GM12878 (cell line): Measurements from ENCODE around the gene SLC36A1. TPM values are rescaled to one million over a fixed set of nuclear protein-coding genes. Genes with fewer than 3 reads are reported as not detected.

ENCODE experiments used
- ATAC-seq: fragments of 200-7000 bp; cut with Tn5 transposase; 3 replicates; pipeline ENCODE4 v1.9.1; 2020; ENCODE audit warnings: mild to moderate bottlenecking, moderate library complexity
- BruUV-seq: library from RNA; stranded (reverse); fragments of 400-500 nt; replicated peaks from 2 replicates; lab custom pipeline; 2021; lab: Mats Ljungman, UMichigan
- CTCF ChIA-PET: fragments of 300-600 bp; sonication (Branson Sonifier 250); formaldehyde crosslinking; extraction: SDS; loops from one replicate; lab custom pipeline; 2021; ENCODE audit warnings: inconsistent platforms; lab: Yijun Ruan, JAX
- POLR2A ChIA-PET: fragments of 350-600 bp; formaldehyde crosslinking; extraction: SDS; loops from one replicate; lab custom pipeline; 2021; ENCODE audit warnings: inconsistent platforms; lab: Charles Lee
- RAD21 ChIA-PET: fragments of 300-600 bp; sonication (Branson Sonifier 250); formaldehyde crosslinking; loops from one replicate; lab custom pipeline; 2023; ENCODE audit warnings: antibody characterized with exemption; ENCODE audit not compliant: unreplicated experiment; lab: Charles Lee
- SMC1A ChIA-PET: fragments of 300-600 bp; sonication (Branson Sonifier 250); formaldehyde crosslinking; loops from one replicate; lab custom pipeline; 2023; ENCODE audit not compliant: unreplicated experiment, uncharacterized antibody; lab: Charles Lee
- DNase-seq: peaks from one replicate; pipeline ENCODE4 v3.0.0-alpha.2; 2011; ENCODE audit warnings: low read depth, low spot score
- FAIRE-seq: peaks from 3 replicates; lab custom pipeline; 2011; peaks lifted over from hg19 to GRCh38; lab: Jason Lieb, UNC
- H2AFZ ChIP-seq: 2 replicates; pipeline ENCODE4 v1.6.0; 2011; ENCODE audit warnings: low read depth, low read length, control low read depth; ENCODE audit not compliant: control insufficient read depth
- H3K27ac ChIP-seq: 2 replicates; pipeline ENCODE4 v1.5.1; 2011; ENCODE audit warnings: control low read depth; ENCODE audit not compliant: control insufficient read depth, insufficient read depth
- H3K27me3 ChIP-seq, 2 experiments: replicated peaks in 1 of 2; 2 replicates each; pipeline versions ENCODE4 v1.6.0 to v1.6.1; 2011; ENCODE audit warnings: low read length in 1 of 2; ENCODE audit not compliant: control insufficient read depth in 2 of 2, insufficient read depth in 2 of 2
- H3K36me3 ChIP-seq, 2 experiments: 2 replicates each; pipeline ENCODE4 v1.5.1; 2011; ENCODE audit warnings: low read length in 1 of 2; ENCODE audit not compliant: control insufficient read depth in 2 of 2, insufficient read depth in 2 of 2
- H3K4me1 ChIP-seq: 2 replicates; pipeline ENCODE4 v1.6.1; 2011; ENCODE audit warnings: mild to moderate bottlenecking, low read length, moderate library complexity, mixed read lengths; ENCODE audit not compliant: control insufficient read depth, insufficient read depth
- H3K4me2 ChIP-seq: 2 replicates; pipeline ENCODE4 v1.6.0; 2011; ENCODE audit warnings: control low read depth; ENCODE audit not compliant: control insufficient read depth, insufficient read depth
- H3K4me3 ChIP-seq: fragments of 200-600 bp; sonication (generic); 2 replicates; pipeline ENCODE4 v1.5.1; 2016
- H3K79me2 ChIP-seq: 2 replicates; pipeline ENCODE4 v1.6.0; 2011; ENCODE audit warnings: low read length; ENCODE audit not compliant: control insufficient read depth, insufficient read depth
- H3K9ac ChIP-seq: 2 replicates; pipeline ENCODE4 v1.8.0; 2011; ENCODE audit warnings: low read length, control low read depth, mixed read lengths; ENCODE audit not compliant: control insufficient read depth, insufficient read depth
- H3K9me3 ChIP-seq: replicated peaks from 3 replicates; pipeline ENCODE4 v1.5.1; 2011; ENCODE audit warnings: mild to moderate bottlenecking, low read length; ENCODE audit not compliant: control insufficient read depth, insufficient read depth
- H4K20me1 ChIP-seq: 2 replicates; pipeline ENCODE4 v1.6.0; 2011; ENCODE audit not compliant: control insufficient read depth, insufficient read depth
- CHD4 ChIP-seq: fragments of 200-600 bp; sonication (generic); IDR thresholded peaks from 2 replicates; pipeline ENCODE4 v1.6.1; 2016; ENCODE audit warnings: mild to moderate bottlenecking
- CREM ChIP-seq: IDR thresholded peaks from 2 replicates; pipeline ENCODE4 v1.6.1; 2014; ENCODE audit warnings: antibody characterized with exemption, low read depth
- CUX1 ChIP-seq: IDR thresholded peaks from 2 replicates; pipeline ENCODE4 v1.6.1; 2012; ENCODE audit warnings: improper control_type of control experiment, low read depth, low read length; ENCODE audit not compliant: insufficient replicate concordance
- FOS ChIP-seq: IDR thresholded peaks from 3 replicates; pipeline ENCODE4 v1.6.1; 2011; ENCODE audit warnings: borderline replicate concordance; ENCODE audit not compliant: insufficient read length; ENCODE audit errors: extremely low read depth
- IKZF2 ChIP-seq, 2 experiments: fragments of 450-650 bp; IDR thresholded peaks; 2 replicates each; pipeline ENCODE4 v1.6.1; 2017; ENCODE audit warnings: mild to moderate bottlenecking in 2 of 2, moderate library complexity in 2 of 2
- KLF5 ChIP-seq: fragments of 450-650 bp; IDR thresholded peaks from 2 replicates; pipeline ENCODE4 v1.6.1; 2014; ENCODE audit warnings: mild to moderate bottlenecking; ENCODE audit not compliant: partially characterized antibody
- NR2C1 ChIP-seq: fragments of 450-650 bp; IDR thresholded peaks from 2 replicates; pipeline ENCODE4 v1.6.1; 2017; ENCODE audit warnings: antibody characterized with exemption, mild to moderate bottlenecking, moderate library complexity
- PML ChIP-seq: IDR thresholded peaks from 2 replicates; pipeline ENCODE4 v1.6.1; 2012; ENCODE audit warnings: low read length, inconsistent platforms
- SPI1 ChIP-seq: IDR thresholded peaks from 2 replicates; pipeline ENCODE4 v1.6.1; 2011; ENCODE audit warnings: low read depth, mild to moderate bottlenecking, low read length, moderate library complexity, borderline replicate concordance; ENCODE audit not compliant: insufficient read depth
- SRF ChIP-seq, 2 experiments: IDR thresholded peaks; 2 replicates each; pipeline ENCODE4 v1.6.1; 2011; ENCODE audit warnings: low read depth in 2 of 2, low read length in 2 of 2, mild to moderate bottlenecking in 1 of 2, moderate library complexity in 1 of 2
- TARDBP ChIP-seq: IDR thresholded peaks from 2 replicates; pipeline ENCODE4 v1.6.1; 2016; ENCODE audit warnings: borderline replicate concordance
- USF1 ChIP-seq: IDR thresholded peaks from 2 replicates; pipeline ENCODE4 v1.6.1; 2011; ENCODE audit warnings: borderline replicate concordance, low read depth, mild to moderate bottlenecking, moderate library complexity, mixed read lengths, low read length; ENCODE audit not compliant: insufficient read depth; ENCODE audit errors: extremely low read length
- ZNF24 ChIP-seq: fragments of 450-650 bp; IDR thresholded peaks from 2 replicates; pipeline ENCODE4 v1.6.1; 2017; ENCODE audit warnings: antibody characterized with exemption, mild to moderate bottlenecking
- WGBS: methylation state at CpG from one replicate; pipeline ENCODE4 v1.1.6; 2016; ENCODE audit warnings: low lambda C conversion rate; ENCODE audit not compliant: insufficient replicate concordance, insufficient coverage; ENCODE audit errors: missing lambda C conversion rate; 5-methylcytosine and 5-hydroxymethylcytosine counted together
- in situ Hi-C: fragments of 300-500 bp; cut with MboI; formaldehyde crosslinking; loops from 9 replicates; pipeline ENCODE4 v1.14.3; 2018; ENCODE audit warnings: mixed read lengths
- intact Hi-C: fragments of 100-400 bp; cut with micrococcal nuclease; formaldehyde crosslinking; loops from one replicate; pipeline ENCODE4 v1.14.2; 2022; ENCODE audit not compliant: unreplicated experiment
- polyA plus RNA-seq, 11 experiments: library from polyadenylated mRNA; depleted of rRNA in 4 of 11; unstranded in 6 of 11; stranded (reverse) in 5 of 11; fragments of >200 nt; fragmentation: Nextera tagmentation in 4 of 11; fragmentation: Illumina TruSeq in 1 of 11; extraction: Ambion mirVana in 4 of 11; extraction: Trizol in 1 of 11; gene quantifications; 1 replicate in 1 of 11; 2 replicates in 10 of 11; pipeline versions ENCODE4 v1.2.1 to v1.2.3, GENCODE V29; 2011 to 2016; ENCODE audit warnings: inconsistent platforms in 2 of 11, missing spikeins in 2 of 11, low read depth in 1 of 11
- total RNA-seq, 4 experiments: library from RNA; depleted of rRNA in 3 of 4; stranded (reverse); fragments of >200 nt in 3 of 4; fragmentation: Illumina TruSeq in 1 of 4; extraction: Trizol in 1 of 4; gene quantifications; 2 replicates each; pipeline versions ENCODE4 v1.2.1 to v1.2.3, GENCODE V29; 2013 to 2021
- TF ChIP-seq, protein P1 (sequence below): fragments of 450-650 bp; IDR thresholded peaks from 2 replicates; pipeline ENCODE4 v1.6.1; 2017; ENCODE audit warnings: mild to moderate bottlenecking, moderate library complexity

Gene SLC36A1
- total and polyA plus RNA-seq, 10 of the 15 experiments (the other 5 are each of a cell fraction or from before 2014, with no cell fraction given), result 0.50 to 8.2 (median 3.5) TPM

- ChIA-PET POLR2A (interaction anchor here (1.4 kb wide), 1 partner anchor 20 kb away, joined by 3 read pairs; no protein-coding TSS in a partner anchor), RAD21 (no interaction called here), SMC1A (interaction anchor here (1.0 to 2.4 kb wide), 4 partner anchors 9 to 15 kb away, joined by 3 to 6 read pairs (median 4); partner anchors contain the start of gene SLC36A1)
- no peak overlapping the region for H3K27ac ChIP-seq
- no peaks in the 10 kb centered on the region for H4K20me1 ChIP-seq
- in situ Hi-C loops (no loop called here), intact Hi-C loops (no loop called here)
- H3K4me2 ChIP-seq, result no peak overlapping the region
- H2AFZ ChIP-seq, result no peak overlapping the region
- ATAC-seq, result no peak
- 14% methylated on average over 3 of the region's 3 CpGs for WGBS
- no TSS peak for BruUV-seq
- TF ChIP-seq NR2C1 (no peak), IKZF2 (IDR thresholded peaks at IDR 0.05) (no peak), ZNF24 (no peak), CUX1 (no peak), TARDBP (no peak), SRF (IDR thresholded peaks at IDR 0.05; ENCODE audit: low read depth in 2 of 2, low read length in 2 of 2) (no peak), KLF5 (no peak), USF1 (no peak), CREM (no peak), CHD4 (no peak), FOS (no peak), SPI1 (no peak), PML (no peak)
- TF ChIP-seq, protein P1, sequence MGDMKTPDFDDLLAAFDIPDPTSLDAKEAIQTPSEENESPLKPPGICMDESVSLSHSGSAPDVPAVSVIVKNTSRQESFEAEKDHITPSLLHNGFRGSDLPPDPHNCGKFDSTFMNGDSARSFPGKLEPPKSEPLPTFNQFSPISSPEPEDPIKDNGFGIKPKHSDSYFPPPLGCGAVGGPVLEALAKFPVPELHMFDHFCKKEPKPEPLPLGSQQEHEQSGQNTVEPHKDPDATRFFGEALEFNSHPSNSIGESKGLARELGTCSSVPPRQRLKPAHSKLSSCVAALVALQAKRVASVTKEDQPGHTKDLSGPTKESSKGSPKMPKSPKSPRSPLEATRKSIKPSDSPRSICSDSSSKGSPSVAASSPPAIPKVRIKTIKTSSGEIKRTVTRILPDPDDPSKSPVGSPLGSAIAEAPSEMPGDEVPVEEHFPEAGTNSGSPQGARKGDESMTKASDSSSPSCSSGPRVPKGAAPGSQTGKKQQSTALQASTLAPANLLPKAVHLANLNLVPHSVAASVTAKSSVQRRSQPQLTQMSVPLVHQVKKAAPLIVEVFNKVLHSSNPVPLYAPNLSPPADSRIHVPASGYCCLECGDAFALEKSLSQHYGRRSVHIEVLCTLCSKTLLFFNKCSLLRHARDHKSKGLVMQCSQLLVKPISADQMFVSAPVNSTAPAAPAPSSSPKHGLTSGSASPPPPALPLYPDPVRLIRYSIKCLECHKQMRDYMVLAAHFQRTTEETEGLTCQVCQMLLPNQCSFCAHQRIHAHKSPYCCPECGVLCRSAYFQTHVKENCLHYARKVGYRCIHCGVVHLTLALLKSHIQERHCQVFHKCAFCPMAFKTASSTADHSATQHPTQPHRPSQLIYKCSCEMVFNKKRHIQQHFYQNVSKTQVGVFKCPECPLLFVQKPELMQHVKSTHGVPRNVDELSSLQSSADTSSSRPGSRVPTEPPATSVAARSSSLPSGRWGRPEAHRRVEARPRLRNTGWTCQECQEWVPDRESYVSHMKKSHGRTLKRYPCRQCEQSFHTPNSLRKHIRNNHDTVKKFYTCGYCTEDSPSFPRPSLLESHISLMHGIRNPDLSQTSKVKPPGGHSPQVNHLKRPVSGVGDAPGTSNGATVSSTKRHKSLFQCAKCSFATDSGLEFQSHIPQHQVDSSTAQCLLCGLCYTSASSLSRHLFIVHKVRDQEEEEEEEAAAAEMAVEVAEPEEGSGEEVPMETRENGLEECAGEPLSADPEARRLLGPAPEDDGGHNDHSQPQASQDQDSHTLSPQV, result no peak
- TF ChIP-seq, all 136 proteins: peak for 0
- Histone ChIP-seq H3K4me1 (peaks cover 5% of the 10 kb centered on the region), H3K4me3 (no peak overlapping the region), H3K9me3 (no peaks in the 10 kb centered on the region), H3K36me3 (no peaks in the 10 kb centered on the region), H3K79me2 (no peaks in the 10 kb centered on the region), H3K9ac (no peak overlapping the region), H3K27me3 (0 out of 4 replicates have a peak, but pooled peaks cover 0 to 3% of the 10 kb centered on the region in 2 experiments)
- FAIRE-seq (no peak), DNase-seq (no peak)
- CTCF ChIA-PET, result interaction anchor here (0.6 to 2.6 kb wide), 5 partner anchors 11 to 287 kb away, joined by 3 to 13 read pairs (median 7); partner anchors contain the start of gene SLC36A1
Measured at GRCh38 chr5:151432210-151432609, 15.2 kb upstream of the SLC36A1 start.
